ENCODE results near the gene ANKHD1.

GRCh38 chr5:140565024-140565779 is 163.6 kb downstream of the ANKHD1 start:
- TF ChIP-seq POLR2A (IDR thresholded peaks at IDR 0.05) (no peak), CTCF (IDR thresholded peaks at IDR 0.05) (no peak)

All from uterus (tissue), 2 donors.